Uterus (tissue), 2 donors: Measurements from ENCODE around the gene IFIH1.

Experiments used
- POLR2A ChIP-seq, 2 donors: fragments of 450-650 bp; IDR thresholded peaks; one replicate each; pipeline ENCODE4 v1.6.1; 2016; ENCODE audit warnings: antibody characterized with exemption in 2 of 2, mild to moderate bottlenecking in 1 of 2, moderate library complexity in 1 of 2
- TF ChIP-seq, protein P1 (sequence below), 4 experiments: fragments of 200-600 bp in 2 of 4; fragments of 450-650 bp in 2 of 4; sonication (generic) in 2 of 4; IDR thresholded peaks; one replicate each; pipeline ENCODE4 v1.5.1; 2016 to 2019; ENCODE audit warnings: antibody characterized with exemption in 4 of 4, mild to moderate bottlenecking in 2 of 4, moderate library complexity in 1 of 4

DNA sequence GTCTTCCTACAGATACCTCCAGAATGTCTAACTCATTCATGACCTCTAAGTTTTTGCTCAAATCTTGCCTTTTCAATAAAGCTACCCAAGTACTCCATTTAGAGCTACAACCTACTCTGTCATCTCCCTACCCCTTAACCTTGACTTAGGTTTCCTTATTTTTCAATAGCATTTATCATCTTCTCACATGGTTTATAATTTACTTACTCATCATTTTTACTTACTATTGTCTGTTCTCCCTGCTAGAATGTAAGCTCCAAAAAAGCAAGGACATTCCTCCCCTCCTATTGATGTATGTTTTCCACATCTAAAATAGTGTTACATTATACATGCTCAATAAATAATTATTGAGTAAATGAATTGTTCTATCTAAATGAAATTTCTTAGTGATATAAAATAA, 22.3 kb upstream of the IFIH1 start:
- TF ChIP-seq, protein P1, sequence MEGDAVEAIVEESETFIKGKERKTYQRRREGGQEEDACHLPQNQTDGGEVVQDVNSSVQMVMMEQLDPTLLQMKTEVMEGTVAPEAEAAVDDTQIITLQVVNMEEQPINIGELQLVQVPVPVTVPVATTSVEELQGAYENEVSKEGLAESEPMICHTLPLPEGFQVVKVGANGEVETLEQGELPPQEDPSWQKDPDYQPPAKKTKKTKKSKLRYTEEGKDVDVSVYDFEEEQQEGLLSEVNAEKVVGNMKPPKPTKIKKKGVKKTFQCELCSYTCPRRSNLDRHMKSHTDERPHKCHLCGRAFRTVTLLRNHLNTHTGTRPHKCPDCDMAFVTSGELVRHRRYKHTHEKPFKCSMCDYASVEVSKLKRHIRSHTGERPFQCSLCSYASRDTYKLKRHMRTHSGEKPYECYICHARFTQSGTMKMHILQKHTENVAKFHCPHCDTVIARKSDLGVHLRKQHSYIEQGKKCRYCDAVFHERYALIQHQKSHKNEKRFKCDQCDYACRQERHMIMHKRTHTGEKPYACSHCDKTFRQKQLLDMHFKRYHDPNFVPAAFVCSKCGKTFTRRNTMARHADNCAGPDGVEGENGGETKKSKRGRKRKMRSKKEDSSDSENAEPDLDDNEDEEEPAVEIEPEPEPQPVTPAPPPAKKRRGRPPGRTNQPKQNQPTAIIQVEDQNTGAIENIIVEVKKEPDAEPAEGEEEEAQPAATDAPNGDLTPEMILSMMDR (IDR thresholded peaks at IDR 0.05) = no peak
- no peak for TF ChIP-seq POLR2A (IDR thresholded peaks at IDR 0.05)
